ENCODE data around the gene KCTD6.

- TF ChIP-seq POLR2A (IDR thresholded peaks at IDR 0.05; ENCODE audit: low read length) (no peak), GATA1 (IDR thresholded peaks at IDR 0.05; ENCODE audit: low read depth, low read length) (no peak)
These were observed 29.1 kb upstream of the KCTD6 start for GRCh38 chr3:58462829-58463180.
